IPS-20b (cell line): ENCODE measurements around the gene NECTIN4.
"Not testable (repeated sequence)": the region's sequence is repeated elsewhere in the genome, so short reads cannot be mapped to it uniquely, and the experiment has no call there.

ENCODE experiments used
- H3K27ac ChIP-seq: one replicate; pipeline ENCODE4 v1.5.1; 2013; ENCODE audit warnings: low read length
- H3K27me3 ChIP-seq: 2 replicates; pipeline ENCODE4 v1.6.1; 2013; ENCODE audit warnings: mild to moderate bottlenecking, low read length, inconsistent platforms; ENCODE audit not compliant: insufficient read depth
- H3K36me3 ChIP-seq: 2 replicates; pipeline ENCODE4 v1.6.1; 2013; ENCODE audit warnings: low read depth, mild to moderate bottlenecking, inconsistent platforms, low read length, moderate library complexity; ENCODE audit not compliant: insufficient read depth
- H3K4me1 ChIP-seq: 2 replicates; pipeline ENCODE4 v1.6.1; 2013; ENCODE audit warnings: mild to moderate bottlenecking, control low read depth, inconsistent platforms, low read length, moderate library complexity; ENCODE audit not compliant: insufficient read depth
- H3K4me3 ChIP-seq: 2 replicates; pipeline ENCODE4 v1.5.1; 2013; ENCODE audit warnings: mild to moderate bottlenecking, low read length, inconsistent platforms
- H3K9ac ChIP-seq: 2 replicates; pipeline ENCODE4 v1.6.1; 2013; ENCODE audit warnings: low read depth, mild to moderate bottlenecking, inconsistent platforms, low read length, moderate library complexity
- H3K9me3 ChIP-seq: 2 replicates; pipeline ENCODE4 v1.6.1; 2013; ENCODE audit warnings: mild to moderate bottlenecking, low read depth, low read length, inconsistent platforms; ENCODE audit not compliant: insufficient read depth

NECTIN4 gene

DNA sequence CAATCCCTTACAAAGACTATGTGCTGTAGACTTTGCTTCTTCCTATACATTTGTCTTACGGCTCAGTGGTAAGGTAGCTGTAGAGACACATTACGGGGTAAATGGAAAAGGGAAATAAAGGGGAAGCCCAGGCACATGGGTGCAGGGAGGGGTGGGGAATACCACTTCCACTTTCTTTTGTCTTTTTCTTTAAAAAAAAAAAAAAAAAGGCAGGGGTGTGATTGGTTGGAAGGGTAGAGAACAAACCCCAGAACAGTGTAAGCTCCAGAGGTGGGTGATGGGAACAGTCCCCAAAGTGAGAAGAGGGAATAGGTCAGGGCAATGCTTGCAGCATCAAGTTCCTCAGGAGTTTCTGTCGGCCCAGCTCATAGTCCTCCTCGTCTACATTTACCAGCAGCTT is 32.5 kb upstream of the NECTIN4 start:
- H3K4me3 ChIP-seq: no peak overlapping the region
- H3K27ac ChIP-seq: no peak overlapping the region
- H3K9me3 ChIP-seq: no peaks in the 10 kb centered on the region
- H3K36me3 ChIP-seq: peaks cover 68% of the 10 kb centered on the region
- no peak overlapping the region for H3K9ac ChIP-seq
- peaks cover 8% of the 10 kb centered on the region; the same call in 1 of the 2 replicates for H3K4me1 ChIP-seq
- no peaks in the 10 kb centered on the region for H3K27me3 ChIP-seq

DNA sequence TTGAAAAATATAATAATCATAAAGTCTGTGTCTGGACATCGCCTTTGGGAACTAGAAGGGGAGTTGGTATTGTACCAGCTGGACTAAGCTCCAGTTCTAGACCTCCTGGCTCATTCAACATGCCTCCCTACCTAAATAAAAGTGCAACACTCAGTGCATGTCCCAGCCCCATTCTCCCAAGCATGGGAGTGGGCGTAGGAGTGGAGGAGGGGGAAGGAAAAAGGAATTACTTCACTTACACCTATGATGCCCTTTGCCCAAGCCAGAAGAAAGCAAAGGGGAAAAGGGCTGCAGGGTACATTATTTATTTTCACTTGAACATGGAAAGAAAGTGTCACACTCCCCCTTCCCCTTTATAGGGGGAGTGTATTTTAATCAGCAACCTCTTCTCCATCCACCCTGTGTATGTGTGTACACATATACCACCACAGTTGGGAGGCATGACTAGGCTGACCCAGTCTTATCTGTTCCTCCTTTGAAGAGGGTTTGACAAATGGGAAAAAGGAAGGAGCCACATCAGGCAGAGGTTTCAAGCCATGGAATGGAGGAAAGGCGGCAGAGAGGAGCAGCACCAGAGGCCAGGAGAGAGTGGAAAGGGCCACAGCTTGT is 31.8 kb upstream of the NECTIN4 start:
- Histone ChIP-seq H3K36me3 (peaks cover 64% of the 10 kb centered on the region), H3K9ac (no peak overlapping the region)

GRCh38 chr1:161119092-161119903 is 29.9 kb upstream of the NECTIN4 start:
- H3K27me3 ChIP-seq: no peaks in the 10 kb centered on the region
- peak overlapping the region; percentile 95; the same call in 1 of the 2 replicates for H3K9ac ChIP-seq
- H3K27ac ChIP-seq: no peak overlapping the region
- H3K4me3 ChIP-seq: peak overlapping the region; percentile 99
- H3K9me3 ChIP-seq: no peaks in the 10 kb centered on the region
- peaks cover 8% of the 10 kb centered on the region; the same call in 1 of the 2 replicates for H3K4me1 ChIP-seq
- peaks cover 51% of the 10 kb centered on the region for H3K36me3 ChIP-seq

More for the DNA sequence above, 31.8 kb upstream of the NECTIN4 start:
- H3K4me3 ChIP-seq: no peak overlapping the region
- H3K27ac ChIP-seq: no peak overlapping the region
- no peaks in the 10 kb centered on the region for H3K9me3 ChIP-seq
- no peaks in the 10 kb centered on the region for H3K27me3 ChIP-seq
- peaks cover 8% of the 10 kb centered on the region; the same call in 1 of the 2 replicates for H3K4me1 ChIP-seq

- peaks cover 8% of the 10 kb centered on the region; the same call in 1 of the 2 replicates for H3K4me1 ChIP-seq
- peak within 1 kb of the TSS; percentile 99 for H3K4me3 ChIP-seq
- peaks cover 37% of the 10 kb centered on the region for H3K36me3 ChIP-seq
- H3K27me3 ChIP-seq: no peaks in the 10 kb centered on the region
- no peaks in the 10 kb centered on the region for H3K9me3 ChIP-seq
- peak within 1 kb of the TSS; percentile 95 for H3K9ac ChIP-seq
- H3K27ac ChIP-seq: peak within 1 kb of the TSS; percentile 89
Measured at GRCh38 chr1:161117759-161118581, 28.6 kb upstream of the NECTIN4 start, which contains the start of the genes NIT1 and PFDN2. Gene NIT1, plus strand, starts transcription at chr1:161118105. Its CDS starts 72 bp downstream, at chr1:161118177. Gene PFDN2, minus strand, starts transcription at chr1:161118037. Its CDS starts 11 bp downstream, at chr1:161118026.

DNA sequence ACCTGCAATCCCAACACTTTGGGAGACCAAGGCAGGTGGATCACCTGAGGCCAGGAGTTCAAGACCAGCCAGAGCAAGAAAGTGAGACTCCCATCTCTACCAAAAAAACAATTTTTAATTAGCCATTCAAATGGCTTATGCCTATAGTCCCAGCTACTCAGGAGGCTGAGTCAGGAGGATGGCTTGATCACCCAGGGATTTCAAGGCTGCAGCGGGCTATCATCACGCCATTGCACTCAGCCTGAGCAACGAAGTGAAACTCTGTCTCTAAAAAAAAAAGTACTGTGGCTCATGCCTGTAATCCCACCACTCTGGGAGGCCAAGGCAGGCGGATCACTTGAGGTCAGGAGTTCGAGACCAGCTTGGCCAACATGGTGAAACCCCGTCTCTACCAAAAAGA is 26.6 kb upstream of the NECTIN4 start:
- H3K4me3 ChIP-seq, H3K27ac ChIP-seq, H3K9ac ChIP-seq, H3K27me3 ChIP-seq, H3K4me1 ChIP-seq, H3K9me3 ChIP-seq: not testable (repeated sequence)
- H3K36me3 ChIP-seq: peaks cover 17% of the 10 kb centered on the region

- H3K36me3 ChIP-seq: peaks cover 10% of the 10 kb centered on the region
- H3K4me3 ChIP-seq: no peak overlapping the region
- H3K27ac ChIP-seq: no peak overlapping the region
- H3K9ac ChIP-seq: no peak overlapping the region
- H3K4me1 ChIP-seq: peaks cover 8% of the 10 kb centered on the region; the same call in 1 of the 2 replicates
- no peaks in the 10 kb centered on the region for H3K9me3 ChIP-seq
- no peaks in the 10 kb centered on the region for H3K27me3 ChIP-seq
Measured at GRCh38 chr1:161115132-161115711, 25.9 kb upstream of the NECTIN4 start.

DNA sequence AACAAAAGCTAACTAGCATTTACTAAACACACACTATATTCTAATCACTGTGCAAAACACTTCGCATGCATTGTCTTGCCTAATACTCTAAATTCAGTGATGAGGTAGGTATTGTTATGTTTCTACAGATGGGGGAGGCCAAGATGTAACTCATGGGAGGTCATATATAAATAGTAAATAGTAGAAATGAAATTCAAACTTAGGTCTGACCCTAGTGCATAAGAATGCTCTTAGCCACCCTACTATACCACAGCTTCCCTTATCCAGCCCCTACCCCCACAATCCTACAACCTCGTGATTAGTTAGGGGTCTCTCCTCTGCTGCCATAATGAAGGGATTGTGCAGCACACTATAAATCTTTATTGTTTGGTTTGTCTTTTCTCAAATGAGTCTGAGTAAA is 25.2 kb upstream of the NECTIN4 start:
- Histone ChIP-seq H3K4me1 (peaks cover 8% of the 10 kb centered on the region; the same call in 1 of the 2 replicates), H3K9me3 (no peaks in the 10 kb centered on the region), H3K36me3 (peaks cover 5% of the 10 kb centered on the region; the same call in 1 of the 2 replicates), H3K9ac (no peak overlapping the region), H3K27ac (no peak overlapping the region), H3K27me3 (no peaks in the 10 kb centered on the region), H3K4me3 (no peak overlapping the region)

- Histone ChIP-seq H3K9ac (no peak overlapping the region), H3K9me3 (no peaks in the 10 kb centered on the region), H3K27me3 (no peaks in the 10 kb centered on the region), H3K27ac (no peak overlapping the region), H3K4me3 (no peak overlapping the region), H3K4me1 (peaks cover 4% of the 10 kb centered on the region; the same call in 1 of the 2 replicates), H3K36me3 (peaks cover 12% of the 10 kb centered on the region; the same call in 1 of the 2 replicates)
Measured at GRCh38 chr1:161113915-161114314, 24.6 kb upstream of the NECTIN4 start.

GRCh38 chr1:161111527-161111926 is 22.2 kb upstream of the NECTIN4 start:
- Histone ChIP-seq H3K36me3 (peaks cover 17% of the 10 kb centered on the region; the same call in 1 of the 2 replicates), H3K4me3 (no peak overlapping the region), H3K9ac (no peak overlapping the region), H3K9me3 (no peaks in the 10 kb centered on the region), H3K27me3 (no peaks in the 10 kb centered on the region), H3K27ac (no peak overlapping the region), H3K4me1 (no peaks in the 10 kb centered on the region)

DNA sequence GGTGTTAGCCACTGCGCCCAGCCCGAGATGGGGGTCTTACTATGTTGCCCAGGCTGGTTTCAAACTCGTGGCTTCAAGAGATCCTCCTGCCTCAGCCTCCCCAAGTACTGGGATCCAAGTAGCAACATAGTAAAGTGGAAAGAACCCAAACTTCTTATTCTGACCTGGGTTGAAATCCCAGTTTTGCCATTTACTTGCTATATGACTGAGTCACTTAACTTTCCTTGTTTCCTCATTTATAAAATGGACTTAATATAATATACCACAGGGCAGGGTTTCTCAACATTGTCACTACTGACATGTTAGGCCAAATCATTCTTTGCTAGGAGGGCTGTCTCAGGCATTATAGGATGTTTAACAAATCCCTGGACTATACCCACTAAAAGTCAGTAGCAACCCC is 21.8 kb upstream of the NECTIN4 start:
- H3K27me3 ChIP-seq: no peaks in the 10 kb centered on the region

GRCh38 chr1:161106431-161106830 is 17.1 kb upstream of the NECTIN4 start:
- H3K4me1 ChIP-seq: no peaks in the 10 kb centered on the region
- no peaks in the 10 kb centered on the region for H3K27me3 ChIP-seq
- H3K27ac ChIP-seq: no peak overlapping the region
- peaks cover 22% of the 10 kb centered on the region; the same call in 1 of the 2 replicates for H3K36me3 ChIP-seq
- no peak overlapping the region for H3K4me3 ChIP-seq
- no peaks in the 10 kb centered on the region for H3K9me3 ChIP-seq
- H3K9ac ChIP-seq: no peak overlapping the region

More for the DNA sequence above, 21.8 kb upstream of the NECTIN4 start:
- Histone ChIP-seq H3K27ac (no peak overlapping the region), H3K9ac (no peak overlapping the region), H3K4me1 (no peaks in the 10 kb centered on the region), H3K9me3 (no peaks in the 10 kb centered on the region), H3K4me3 (no peak overlapping the region), H3K36me3 (peaks cover 17% of the 10 kb centered on the region; the same call in 1 of the 2 replicates)
